Smooth muscle cell of bladder (primary cell): Measurements from ENCODE around the gene MED9. TPM values are rescaled to one million over a fixed set of nuclear protein-coding genes. Genes with fewer than 3 reads are reported as not detected.

Source experiments
- total RNA-seq: library from RNA; depleted of rRNA; stranded (reverse); fragments of >200 nt; gene quantifications from 2 replicates; pipeline ENCODE4 v1.2.3, GENCODE V29; 2014

The MED9 gene
- 9.5 and 10.2 TPM in 2 replicates for total RNA-seq

GRCh38 chr17:17476865-17477467 is at the start of gene MED9:
MED9 (plus strand) TSS chr17:17477000; CDS start chr17:17477042, 42 bp downstream.

GRCh38 chr17:17496189-17497064 is 19.6 kb downstream of the MED9 start, which contains the start of gene RASD1:
RASD1 (minus strand) TSS chr17:17496395; CDS start chr17:17496181, 214 bp downstream.

Other genes with a start within 250 kb of the MED9 start
- gene FLCN, start 239.8 kb upstream of the MED9 start, total RNA-seq: 38.7 and 49.2 TPM in 2 replicates
- gene COPS3, start 195.8 kb upstream of the MED9 start, total RNA-seq: 64.9 and 71.4 TPM in 2 replicates
- gene NT5M, start 173.6 kb upstream of the MED9 start, total RNA-seq: 1.3 and 1.5 TPM in 2 replicates
- gene RASD1, start 19.4 kb downstream of the MED9 start, total RNA-seq: 2.4 and 2.6 TPM in 2 replicates
- 15.3 and 18.6 TPM in 2 replicates for gene PEMT, start 114.7 kb downstream of the MED9 start, total RNA-seq
- 5.5 and 7.7 TPM in 2 replicates for gene RAI1, start 204.5 kb downstream of the MED9 start, total RNA-seq